Activated naive CD4-positive, alpha-beta T cell (primary cell): Measurements from ENCODE around the gene METTL16.
A peak's percentile ranks its signal among the peaks of the same experiment; 100 is the strongest.

ENCODE experiments used
- DNase-seq, 4 experiments: peaks; one replicate each; lab custom pipeline; 2025; lab: John Stamatoyannopoulos, UW

Gene METTL16

GRCh38 chr17:2414446-2415064 lies 97.1 kb downstream of the METTL16 start:
- no peak for DNase-seq

- DNase-seq: no peak
Measured at GRCh38 chr17:2412561-2413021, 99.1 kb downstream of the METTL16 start.

- no peak for DNase-seq
Measured at GRCh38 chr17:2410951-2411350, 100.7 kb downstream of the METTL16 start.

DNA sequence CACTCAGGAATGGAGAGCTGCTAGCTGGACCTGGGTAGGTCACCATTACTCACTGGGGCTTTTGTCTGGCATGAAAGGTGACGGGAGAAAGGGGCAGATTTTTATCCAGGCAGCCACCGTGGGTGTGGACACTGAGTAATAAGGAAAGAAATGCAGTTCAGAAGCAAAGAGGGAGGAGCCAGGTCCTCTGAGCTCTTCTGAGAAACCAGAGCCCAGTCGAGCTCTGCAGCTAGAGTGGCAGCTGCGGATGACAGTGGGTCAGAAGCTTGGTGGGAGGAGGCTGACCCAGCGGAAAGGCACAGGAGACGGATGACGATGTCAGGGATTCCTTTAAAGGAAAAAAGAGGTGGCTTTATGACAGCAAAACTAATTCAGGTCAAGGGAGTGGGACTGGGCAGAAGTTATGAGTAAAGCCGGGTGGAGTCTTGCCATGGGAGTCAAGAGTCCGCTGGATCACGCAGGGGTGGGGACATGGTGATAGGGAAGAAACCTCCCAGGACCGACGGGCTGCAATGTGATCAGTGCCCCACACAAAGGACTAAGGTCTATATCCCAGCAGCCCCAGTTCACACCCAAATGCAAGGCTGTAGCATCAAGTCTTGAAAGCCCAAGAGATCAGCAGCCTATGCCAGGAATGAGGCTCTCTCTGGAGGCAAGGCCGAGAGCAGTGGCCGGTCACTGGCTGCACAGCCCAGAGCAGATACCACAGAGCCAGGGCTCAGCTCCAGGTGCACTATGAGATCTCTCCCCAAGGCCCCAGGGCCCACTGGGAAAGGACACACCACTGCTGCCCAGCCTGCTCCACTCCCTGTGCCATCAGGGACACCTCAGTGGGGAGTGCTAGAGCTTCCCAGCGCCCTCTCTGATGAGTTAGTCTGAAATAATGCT lies 104.5 kb downstream of the METTL16 start:
- no peak for DNase-seq

DNA sequence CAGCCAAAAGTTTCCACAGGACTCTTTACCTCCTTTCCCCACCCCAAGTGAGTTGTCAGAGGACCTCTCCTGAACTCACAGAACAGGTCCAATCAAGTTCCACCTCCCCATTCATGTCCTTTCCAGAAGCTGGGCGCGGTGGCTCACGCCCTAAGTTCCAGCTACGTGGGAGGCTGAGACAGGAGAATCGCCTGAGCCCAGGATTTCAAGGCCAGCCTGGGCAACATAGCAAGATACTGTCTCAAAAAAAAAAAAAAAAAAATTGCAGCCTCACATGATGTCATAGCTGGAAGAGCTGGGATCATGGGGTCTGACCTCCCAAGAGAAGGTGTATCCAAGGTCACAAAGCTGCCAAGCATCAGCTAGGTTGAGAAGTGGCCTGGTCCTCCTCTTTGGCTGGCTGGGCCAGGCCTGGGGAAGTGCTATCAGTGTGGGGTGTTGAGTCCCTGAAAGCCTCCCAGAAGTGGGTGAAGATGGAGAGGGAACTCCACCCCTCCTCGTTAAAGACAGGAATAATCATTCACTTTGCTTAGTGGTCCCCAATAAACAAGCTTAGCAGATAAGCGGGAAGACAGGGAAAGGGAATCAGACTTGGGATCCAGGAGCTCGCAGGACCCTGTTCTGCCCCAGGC lies 105.3 kb downstream of the METTL16 start:
- DNase-seq: no peak

DNA sequence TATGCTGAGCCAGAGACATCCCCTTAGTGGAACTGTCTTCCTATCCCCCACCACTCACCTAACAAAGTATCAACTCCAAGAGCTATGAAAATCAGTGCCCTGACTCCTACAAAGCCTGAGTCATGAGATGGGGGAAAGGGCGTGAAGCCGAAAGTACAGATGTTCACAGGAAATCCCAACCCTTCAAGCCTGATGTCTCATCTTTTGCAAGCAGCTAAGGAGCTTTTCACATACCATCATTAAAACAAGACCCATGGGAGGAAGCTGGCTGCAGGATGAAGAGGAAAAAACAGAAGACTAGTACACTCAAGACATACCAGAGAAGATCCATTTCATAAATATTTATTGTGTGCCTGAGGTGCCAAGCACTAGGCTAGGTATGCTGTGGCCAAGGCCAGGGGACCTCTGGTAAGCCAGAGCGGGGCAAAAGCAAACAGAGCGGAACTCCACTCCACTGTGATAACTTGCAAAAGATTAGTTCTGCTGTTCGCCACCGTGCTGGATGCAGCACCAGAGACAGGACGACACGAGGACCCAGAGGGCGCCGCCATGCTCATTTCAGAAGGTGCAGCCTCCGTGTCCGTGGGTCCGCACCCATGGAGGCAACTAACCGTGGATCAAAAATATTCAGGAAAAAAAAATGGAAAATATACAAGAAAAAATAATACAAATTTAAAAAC lies 106.3 kb downstream of the METTL16 start:
- DNase-seq: no peak

GRCh38 chr17:2403044-2403443 lies 108.6 kb downstream of the METTL16 start:
- DNase-seq: no peak

- DNase-seq: no peak
Measured at GRCh38 chr17:2402544-2402943, 109.1 kb downstream of the METTL16 start.

DNA sequence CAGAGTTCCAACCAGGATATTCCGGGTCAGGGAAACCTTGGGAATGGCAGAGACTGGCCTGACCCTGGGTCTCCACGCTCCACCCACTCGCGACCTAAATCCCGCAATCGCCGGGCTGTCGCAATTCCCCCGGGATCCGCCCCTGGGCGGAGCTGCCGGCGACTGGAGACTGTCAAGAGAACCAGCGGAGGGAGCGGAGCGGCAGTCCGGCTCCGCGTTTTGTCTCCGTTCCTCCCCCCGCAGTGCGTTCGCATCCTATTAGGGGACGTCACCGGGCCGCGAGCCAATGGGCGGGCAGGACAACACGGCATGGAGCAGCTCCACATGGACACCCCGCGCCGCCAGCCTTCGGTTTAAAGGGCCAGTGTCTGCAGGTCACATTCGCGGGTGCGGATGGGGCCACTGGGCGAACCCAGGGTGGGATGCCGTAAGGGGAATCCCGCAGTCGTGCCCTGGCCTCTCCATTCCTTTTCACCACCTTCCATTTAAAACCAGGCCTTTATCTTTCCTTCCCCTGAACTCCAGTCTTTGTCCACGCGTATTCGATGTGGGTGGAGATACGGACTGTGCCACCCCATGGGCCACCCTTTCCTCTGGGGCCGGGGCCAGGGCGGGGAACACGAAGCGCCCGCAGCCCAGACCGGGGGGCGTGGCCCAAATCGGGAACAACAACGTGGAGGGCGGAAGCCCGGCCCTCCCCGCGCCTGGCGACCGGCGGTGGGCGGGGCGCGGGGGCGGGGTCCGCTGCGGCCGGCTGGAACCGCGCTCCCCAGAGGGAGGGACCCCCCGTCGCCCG lies 110.1 kb downstream of the METTL16 start:
- DNase-seq: peak; percentile 95 to 99 (median 97)

DNA sequence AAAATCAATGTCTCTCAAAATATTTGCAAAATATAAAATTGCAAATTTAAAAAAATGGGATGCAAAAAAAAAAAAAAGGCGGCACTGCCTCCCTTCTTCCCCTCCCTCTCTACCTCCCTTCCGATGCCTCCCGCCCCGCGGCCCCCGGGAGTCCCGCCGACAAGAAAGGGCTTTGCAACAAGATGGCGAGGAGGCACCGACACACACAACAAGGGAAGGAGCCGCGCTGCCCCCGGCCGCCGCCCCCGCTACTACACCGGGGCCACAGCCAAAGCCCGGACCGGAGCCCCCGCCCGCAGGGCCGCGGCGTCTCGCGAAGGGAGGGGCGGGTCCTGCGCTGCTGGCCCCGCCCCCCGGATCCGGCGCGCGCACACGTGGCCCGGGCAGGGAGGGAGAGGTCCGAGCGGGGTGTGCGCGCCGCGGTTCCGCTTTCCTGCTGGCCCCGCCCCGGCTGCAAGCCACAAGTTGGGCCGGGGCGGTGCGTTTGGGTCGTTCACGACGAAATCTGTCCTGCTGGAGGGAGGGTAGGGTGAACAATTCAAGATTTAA lies 110.7 kb downstream of the METTL16 start, which contains the start of gene MNT:
Gene MNT (minus strand): TSS at position 184 of the 549 bp plus-strand sequence. CDS start 348 bp downstream, outside the sequence.
- peak; percentile 84 to 95 (median 87) for DNase-seq

DNA sequence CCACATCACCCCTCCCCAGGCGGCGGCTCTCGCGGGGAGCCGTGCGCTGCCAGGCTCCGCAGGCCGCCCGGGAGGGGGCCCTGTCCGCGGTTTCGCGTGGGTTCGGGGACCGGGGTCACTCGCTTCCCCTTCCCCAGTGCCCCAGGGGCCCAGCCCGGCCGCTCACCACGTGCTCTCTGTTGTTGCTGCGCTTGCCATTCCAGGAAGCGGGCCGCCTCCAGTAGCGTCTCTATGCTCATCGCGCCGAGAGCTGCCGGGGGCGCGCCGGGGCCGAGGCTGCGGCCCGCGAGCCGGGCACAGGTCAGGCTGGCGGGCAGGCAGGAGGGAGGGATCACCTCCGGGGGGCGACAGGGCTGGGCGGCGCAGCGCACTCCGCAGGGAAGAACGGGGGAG lies 111.2 kb downstream of the METTL16 start:
- DNase-seq: peak; percentile 28 to 46 (median 36)

GRCh38 chr17:2399572-2400473 lies 111.9 kb downstream of the METTL16 start:
- DNase-seq: peak; percentile 76 to 89 (median 82)

GRCh38 chr17:2398655-2399571 lies 112.8 kb downstream of the METTL16 start:
- peak in 3 of 4 experiments; percentile 24 to 47 (median 35) for DNase-seq

GRCh38 chr17:2398182-2398581 lies 113.5 kb downstream of the METTL16 start:
- DNase-seq: no peak

DNA sequence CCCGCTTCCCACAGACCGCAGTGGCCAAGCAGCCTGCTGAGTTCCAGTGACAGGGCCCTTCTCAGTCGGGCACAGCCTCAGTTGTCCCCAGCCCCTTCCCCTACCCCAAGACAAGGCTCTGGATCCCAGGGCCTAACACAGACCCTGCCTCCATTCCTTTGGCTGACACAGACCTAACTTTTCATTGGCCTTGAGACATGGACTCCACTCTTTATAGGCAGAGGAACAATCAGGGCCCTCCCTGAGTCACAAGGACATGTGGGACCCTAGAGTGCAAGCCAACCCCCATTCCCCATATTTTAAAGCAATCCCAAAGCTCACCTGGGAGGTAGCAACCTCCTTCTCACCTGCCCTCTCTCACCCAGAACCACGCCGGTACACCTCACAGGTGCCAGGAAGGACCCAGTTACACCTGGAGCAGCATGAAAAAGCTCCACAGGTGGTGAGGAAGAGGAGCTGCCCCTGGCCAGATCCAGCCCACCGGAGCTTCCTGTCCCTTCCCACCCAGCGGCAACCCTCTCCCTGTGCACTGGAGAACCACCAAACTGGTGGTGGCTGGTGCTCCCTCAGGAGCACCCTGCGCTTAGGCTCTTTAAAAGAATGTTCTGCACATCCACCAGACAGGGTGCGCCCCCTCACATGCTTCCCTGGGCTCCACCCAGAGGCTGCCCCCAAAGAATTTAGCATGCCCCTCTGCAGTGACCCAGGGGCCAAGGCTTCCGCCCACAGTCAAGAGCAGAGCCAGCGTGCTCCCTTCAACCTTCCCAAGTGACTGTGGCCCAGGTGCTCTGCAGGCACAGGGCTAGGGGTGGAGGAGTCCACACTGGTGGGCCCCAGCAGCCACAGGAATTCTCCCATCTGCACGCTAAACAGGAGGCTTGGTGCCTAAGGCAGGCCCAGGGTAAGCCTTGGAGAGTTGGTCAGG lies 114.2 kb downstream of the METTL16 start:
- no peak for DNase-seq

GRCh38 chr17:2396568-2397246 lies 115.0 kb downstream of the METTL16 start:
- peak in 1 of 4 experiments; percentile 38 for DNase-seq

DNA sequence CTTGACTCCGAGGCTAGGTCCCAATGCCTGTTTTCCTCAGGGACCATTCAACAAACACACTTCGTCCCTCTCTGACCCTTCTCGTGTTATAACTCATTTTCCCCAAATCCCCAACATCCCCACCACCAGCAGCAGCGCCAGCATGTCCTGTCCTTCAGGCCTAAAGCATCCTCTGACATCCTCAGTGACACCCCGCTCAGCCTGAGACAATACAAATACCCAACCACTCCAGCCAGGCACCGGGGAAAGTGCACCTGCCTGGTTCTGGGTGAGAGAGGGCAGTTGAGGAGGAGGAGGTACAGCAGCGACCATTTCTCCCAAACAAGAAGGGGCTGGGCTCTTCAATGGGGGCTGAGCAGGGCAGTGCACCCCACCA lies 115.5 kb downstream of the METTL16 start:
- DNase-seq: no peak
